ENCODE results near the gene RNF126.
"Not testable (repeated sequence)": the region's sequence is repeated elsewhere in the genome, so short reads cannot be mapped to it uniquely, and the experiment has no call there.

Gene RNF126

DNA sequence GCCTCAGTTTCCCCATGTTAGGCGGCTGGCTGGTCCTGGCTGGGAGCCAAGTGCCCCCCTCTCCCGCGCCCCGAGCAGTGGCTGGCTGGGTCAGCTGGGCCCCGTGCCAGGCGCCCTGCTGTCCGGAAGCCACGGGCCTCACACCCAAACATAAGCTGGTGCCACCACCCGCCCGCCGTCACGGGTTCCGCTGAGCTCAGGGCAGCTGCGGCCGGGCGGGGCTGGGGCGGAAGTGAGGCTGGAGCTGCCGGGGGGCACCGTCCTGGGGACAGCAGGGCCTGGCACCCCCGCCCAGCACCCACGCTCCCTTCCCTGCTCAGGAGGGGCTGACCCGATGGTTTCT lies 54.0 kb downstream of the RNF126 start:
- no peak for DNase-seq

GRCh38 chr19:608155-609003 lies 54.6 kb downstream of the RNF126 start:
- DNase-seq, result no peak

- no peak for DNase-seq
These were observed 55.5 kb downstream of the RNF126 start for GRCh38 chr19:607301-608154.

- not testable (repeated sequence) for DNase-seq
These were observed 57.7 kb downstream of the RNF126 start for GRCh38 chr19:605061-605971.

DNA sequence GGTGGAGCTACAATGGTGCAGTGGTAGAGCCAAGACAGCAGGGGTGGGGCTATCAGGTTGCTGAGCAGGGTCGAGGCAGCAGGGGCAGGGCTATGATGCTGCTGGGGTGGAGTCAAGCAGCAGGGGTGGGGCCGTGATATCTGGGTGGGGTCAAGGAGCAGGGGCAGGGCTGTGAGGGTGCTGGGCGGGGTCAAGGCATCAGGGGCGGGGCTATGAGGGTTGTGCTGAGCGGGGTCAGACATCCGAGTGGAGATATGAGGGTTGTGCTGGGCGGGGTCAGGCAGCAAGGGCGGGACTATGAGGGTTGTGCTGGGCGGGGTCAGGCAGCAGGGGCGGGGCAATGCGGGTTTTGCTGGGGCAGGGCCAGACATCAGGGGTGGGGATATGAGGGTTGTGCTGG lies 58.7 kb downstream of the RNF126 start:
- no peak for DNase-seq

- DNase-seq, result not testable (repeated sequence)
These were observed 59.2 kb downstream of the RNF126 start for GRCh38 chr19:603779-604178.

DNA sequence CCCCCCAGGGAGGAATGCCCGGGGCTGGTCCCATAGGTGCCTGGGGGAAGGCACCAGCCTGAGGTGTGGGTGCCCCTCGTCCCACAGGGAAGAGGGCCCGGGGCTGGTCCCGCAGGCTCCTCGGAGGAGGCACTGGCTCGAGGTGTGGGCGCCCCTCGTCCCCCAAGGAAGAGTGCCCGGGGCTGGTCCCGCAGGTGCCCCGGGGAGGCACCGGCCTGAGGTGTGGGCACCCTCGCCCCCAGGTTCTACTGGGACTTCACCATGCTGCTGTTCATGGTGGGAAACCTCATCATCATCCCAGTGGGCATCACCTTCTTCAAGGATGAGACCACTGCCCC lies 59.7 kb downstream of the RNF126 start:
- DNase-seq, result not testable (repeated sequence)

DNA sequence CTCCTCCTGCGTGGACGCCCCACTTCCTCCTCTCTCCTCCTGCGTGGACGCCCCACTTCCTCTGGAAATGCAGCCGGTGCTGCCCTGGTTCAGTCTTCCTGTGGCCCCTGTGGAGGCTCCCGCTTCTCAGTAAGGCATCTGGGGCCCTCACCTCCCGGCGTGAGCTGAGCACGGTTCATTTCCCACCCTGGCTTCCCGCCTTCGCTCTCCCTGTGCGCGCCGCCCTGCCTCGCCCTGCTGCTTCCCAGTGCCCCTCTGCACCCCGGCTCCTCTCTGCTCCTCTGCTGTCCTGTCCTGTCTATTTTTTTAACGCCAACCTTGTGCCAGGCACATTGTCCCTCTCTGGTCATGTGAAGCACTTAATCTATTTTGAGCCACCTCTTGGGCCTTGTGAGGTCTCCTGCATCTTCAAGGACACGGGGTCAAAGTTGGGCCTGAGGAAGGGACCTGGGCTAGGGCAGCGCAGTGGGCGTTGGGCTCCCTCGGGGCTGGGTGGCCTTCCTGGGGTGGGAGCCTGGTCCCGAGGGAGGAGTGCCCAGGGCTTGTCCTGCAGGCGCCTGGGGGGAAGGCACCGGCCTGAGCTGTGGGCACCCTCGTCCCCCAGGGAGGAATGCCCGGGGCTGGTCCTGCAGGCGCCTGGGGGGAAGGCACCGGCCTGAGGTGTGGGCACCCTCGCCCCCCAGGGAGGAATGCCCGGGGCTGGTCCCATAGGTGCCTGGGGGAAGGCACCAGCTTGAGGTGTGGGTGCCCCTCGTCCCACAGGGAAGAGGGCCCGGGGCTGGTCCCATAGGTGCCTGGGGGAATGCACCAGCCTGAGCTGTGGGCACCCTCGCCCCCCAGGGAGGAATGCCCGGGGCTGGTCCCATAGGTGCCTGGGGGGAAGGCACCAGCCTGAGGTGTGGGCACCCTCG lies 60.4 kb downstream of the RNF126 start:
- DNase-seq, result no peak

- DNase-seq, result no peak
These were observed 61.2 kb downstream of the RNF126 start for GRCh38 chr19:601790-602189.

GRCh38 chr19:601310-601709 lies 61.7 kb downstream of the RNF126 start:
- DNase-seq, result no peak
